Measurements from ENCODE around the gene ALOX5. TPM values are rescaled to one million over a fixed set of nuclear protein-coding genes. Genes with fewer than 3 reads are reported as not detected.

ALOX5 gene
- total RNA-seq, 1 experiment from 2014 or later = not detected

GRCh38 chr10:45372251-45372951 is 1.6 kb upstream of the ALOX5 start:
- DNase-seq (ENCODE audit: low spot score) = no peak
- H3K4me3 ChIP-seq (ENCODE audit: low read depth, low read length, poor library complexity, severe bottlenecking) = no peak overlapping the region

GRCh38 chr10:45373003-45373575 is 927 bp upstream of the ALOX5 start:
- Histone ChIP-seq H3K27ac (ENCODE audit: low read depth, low read length, poor library complexity, severe bottlenecking) (no peak overlapping the region), H3K4me3 (ENCODE audit: low read depth, low read length, poor library complexity, severe bottlenecking) (no peak overlapping the region), H3K27me3 (replicated peaks; ENCODE audit: insufficient read depth, low read depth, low read length, poor library complexity) (peaks cover 76% of the 10 kb centered on the region), H3K36me3 (ENCODE audit: insufficient read depth, low read length, poor library complexity, severe bottlenecking) (no peaks in the 10 kb centered on the region), H3K9me3 (ENCODE audit: low read depth, low read length, poor library complexity, severe bottlenecking) (no peaks in the 10 kb centered on the region), H3K4me1 (ENCODE audit: insufficient read depth, low read length, poor library complexity, severe bottlenecking) (no peaks in the 10 kb centered on the region)
- intact Hi-C loops (cut with micrococcal nuclease; ENCODE audit: unreplicated experiment) = no loop called here
- CTCF ChIA-PET = no interaction called here
- BruUV-seq (replicated peaks) = no TSS peak
- TF ChIP-seq CTCF (conservative IDR thresholded peaks at IDR 0.05; ENCODE audit: low read depth, low read length) (no peak), EZH2 (IDR thresholded peaks at IDR 0.05; ENCODE audit: borderline replicate concordance, low read depth, low read length, poor library complexity, severe bottlenecking) (peak; percentile 86)
- no peak for DNase-seq (ENCODE audit: low spot score)
- POLR2A ChIA-PET (ENCODE audit: low non-redundant PET) = no interaction called here

More at GRCh38 chr10:45372251-45372951, 1.6 kb upstream of the ALOX5 start:
- no peaks in the 10 kb centered on the region for H3K4me1 ChIP-seq (ENCODE audit: insufficient read depth, low read length, poor library complexity, severe bottlenecking)
- POLR2A ChIA-PET (ENCODE audit: low non-redundant PET) = no interaction called here
- H3K9me3 ChIP-seq (ENCODE audit: low read depth, low read length, poor library complexity, severe bottlenecking) = no peaks in the 10 kb centered on the region
- no peaks in the 10 kb centered on the region for H3K36me3 ChIP-seq (ENCODE audit: insufficient read depth, low read length, poor library complexity, severe bottlenecking)
- H3K27me3 ChIP-seq (replicated peaks; ENCODE audit: insufficient read depth, low read depth, low read length, poor library complexity) = peaks cover 73% of the 10 kb centered on the region
- intact Hi-C loops (cut with micrococcal nuclease; ENCODE audit: unreplicated experiment) = no loop called here
- TF ChIP-seq EZH2 (IDR thresholded peaks at IDR 0.05; ENCODE audit: borderline replicate concordance, low read depth, low read length, poor library complexity, severe bottlenecking) (no peak), CTCF (conservative IDR thresholded peaks at IDR 0.05; ENCODE audit: low read depth, low read length) (no peak)
- CTCF ChIA-PET = no interaction called here
- H3K27ac ChIP-seq (ENCODE audit: low read depth, low read length, poor library complexity, severe bottlenecking) = no peak overlapping the region
- BruUV-seq (replicated peaks) = no TSS peak

GRCh38 chr10:45374350-45375052 is 485 bp downstream of the ALOX5 start:
- ChIA-PET POLR2A (ENCODE audit: low non-redundant PET) (no interaction called here), CTCF (no interaction called here)
- DNase-seq (ENCODE audit: low spot score) = no peak
- intact Hi-C loops (cut with micrococcal nuclease; ENCODE audit: unreplicated experiment) = no loop called here
- Histone ChIP-seq H3K27me3 (replicated peaks; ENCODE audit: insufficient read depth, low read depth, low read length, poor library complexity) (peaks cover 76% of the 10 kb centered on the region), H3K9me3 (ENCODE audit: low read depth, low read length, poor library complexity, severe bottlenecking) (no peaks in the 10 kb centered on the region), H3K36me3 (ENCODE audit: insufficient read depth, low read length, poor library complexity, severe bottlenecking) (no peaks in the 10 kb centered on the region), H3K4me3 (ENCODE audit: low read depth, low read length, poor library complexity, severe bottlenecking) (no peak overlapping the region), H3K27ac (ENCODE audit: low read depth, low read length, poor library complexity, severe bottlenecking) (no peak overlapping the region), H3K4me1 (ENCODE audit: insufficient read depth, low read length, poor library complexity, severe bottlenecking) (no peaks in the 10 kb centered on the region)
- TF ChIP-seq EZH2 (IDR thresholded peaks at IDR 0.05; ENCODE audit: borderline replicate concordance, low read depth, low read length, poor library complexity, severe bottlenecking) = no peak
- no peak for TF ChIP-seq CTCF (conservative IDR thresholded peaks at IDR 0.05; ENCODE audit: low read depth, low read length)
- no TSS peak for BruUV-seq (replicated peaks)
